ENCODE results near the gene PSMB7.

Gene PSMB7

DNA sequence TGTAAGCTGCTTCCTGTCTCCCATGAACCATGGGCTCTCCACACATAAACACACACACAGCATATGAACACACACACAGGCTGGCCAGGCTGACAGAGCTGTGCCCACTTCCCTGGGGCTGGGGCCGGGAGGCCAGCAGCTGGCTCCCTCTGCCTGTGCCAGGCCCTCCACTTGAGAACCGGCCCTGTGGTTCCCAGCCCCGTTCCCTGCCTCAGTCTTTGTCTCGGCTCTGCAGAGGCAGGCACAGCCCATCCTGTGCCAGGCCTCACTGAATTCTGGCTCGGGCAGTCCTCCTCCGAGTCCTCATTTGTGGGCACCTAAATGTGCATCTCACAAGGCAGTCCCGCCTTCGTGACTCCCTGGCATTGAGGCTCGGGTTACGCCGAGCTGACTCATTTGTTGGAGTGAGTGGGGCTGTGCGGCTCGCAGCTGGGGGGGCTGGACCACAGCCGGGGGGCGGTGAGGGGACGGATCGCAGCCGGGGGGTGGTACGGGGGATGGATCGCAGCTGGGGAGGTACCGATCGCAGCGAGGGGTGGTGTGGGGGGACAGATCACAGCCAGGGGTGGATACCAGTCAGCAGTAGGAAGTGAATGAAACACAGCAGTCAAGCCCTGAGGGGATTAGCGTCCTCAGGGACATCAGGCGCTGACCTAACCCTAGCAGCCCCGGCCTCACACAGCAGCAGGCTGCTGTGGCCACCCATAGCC, 72.3 kb downstream of the PSMB7 start:
- Histone ChIP-seq H3K9ac (ENCODE audit: low read length) (no peak overlapping the region), H3K4me1 (ENCODE audit: control insufficient read depth, insufficient read depth, low read length) (no peaks in the 10 kb centered on the region), H3K4me3 (ENCODE audit: low read length) (no peak overlapping the region), H3K9me3 (ENCODE audit: control insufficient read depth, low read length) (no peaks in the 10 kb centered on the region), H3K36me3 (ENCODE audit: control insufficient read depth, insufficient read depth, low read length) (peaks cover 13% of the 10 kb centered on the region), H3K27me3 (ENCODE audit: control insufficient read depth, insufficient read depth, low read length) (no peaks in the 10 kb centered on the region)

GRCh38 chr9:124342402-124342775, 72.9 kb downstream of the PSMB7 start:
- Histone ChIP-seq H3K27me3 (ENCODE audit: control insufficient read depth, insufficient read depth, low read length) (no peaks in the 10 kb centered on the region), H3K4me1 (ENCODE audit: control insufficient read depth, insufficient read depth, low read length) (no peaks in the 10 kb centered on the region), H3K36me3 (ENCODE audit: control insufficient read depth, insufficient read depth, low read length) (peaks cover 18% of the 10 kb centered on the region), H3K9me3 (ENCODE audit: control insufficient read depth, low read length) (no peaks in the 10 kb centered on the region), H3K4me3 (ENCODE audit: low read length) (no peak overlapping the region), H3K9ac (ENCODE audit: low read length) (no peak overlapping the region)

GRCh38 chr9:124341455-124342170, 73.6 kb downstream of the PSMB7 start:
- Histone ChIP-seq H3K36me3 (ENCODE audit: control insufficient read depth, insufficient read depth, low read length) (peaks cover 23% of the 10 kb centered on the region), H3K4me1 (ENCODE audit: control insufficient read depth, insufficient read depth, low read length) (no peaks in the 10 kb centered on the region)

DNA sequence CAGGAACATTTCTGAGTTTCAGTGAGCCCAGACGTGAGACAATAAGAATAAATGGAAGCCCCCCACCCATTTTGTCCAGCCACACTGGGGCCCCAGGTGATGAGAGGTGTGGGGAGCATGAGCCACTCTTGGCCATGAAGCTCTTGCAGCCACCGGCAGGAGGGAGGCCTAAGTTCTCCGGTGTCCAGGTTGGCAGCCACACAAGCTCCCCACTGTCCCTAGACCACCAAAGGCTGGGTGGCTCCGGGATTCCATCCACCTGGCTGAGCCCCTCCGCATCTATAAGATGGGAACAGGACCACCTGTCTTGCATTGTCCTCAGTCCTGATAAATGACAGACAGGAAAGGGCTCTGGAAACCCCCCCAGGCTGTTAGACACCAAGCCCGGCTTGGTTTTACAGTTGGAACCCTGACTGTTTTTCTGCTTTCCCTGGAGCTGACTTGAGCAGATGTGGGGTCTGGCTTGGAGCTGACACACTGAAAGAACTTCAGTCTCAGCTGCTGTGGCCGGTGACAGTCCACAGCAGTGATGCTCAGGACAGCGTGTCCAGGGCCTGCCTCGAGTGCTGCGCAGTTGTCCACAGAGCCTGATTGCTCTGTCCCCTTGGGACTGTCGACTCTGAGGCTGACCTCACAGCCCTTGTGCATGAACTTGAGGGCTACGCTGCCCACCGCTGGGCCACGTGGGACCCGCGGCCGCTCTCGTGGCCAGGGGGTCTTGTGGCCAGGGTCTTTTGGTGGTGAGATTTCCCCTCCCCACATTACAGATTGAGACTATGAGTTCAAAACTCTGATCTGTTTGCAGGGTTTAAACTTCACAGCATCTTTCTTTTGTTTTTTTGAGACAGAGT, 74.8 kb downstream of the PSMB7 start:
- H3K4me3 ChIP-seq (ENCODE audit: low read length), result no peak overlapping the region
- H3K36me3 ChIP-seq (ENCODE audit: control insufficient read depth, insufficient read depth, low read length), result peaks cover 23% of the 10 kb centered on the region
- no peak overlapping the region for H3K9ac ChIP-seq (ENCODE audit: low read length)
- H3K9me3 ChIP-seq (ENCODE audit: control insufficient read depth, low read length), result no peaks in the 10 kb centered on the region
- H3K4me1 ChIP-seq (ENCODE audit: control insufficient read depth, insufficient read depth, low read length), result no peaks in the 10 kb centered on the region
- no peaks in the 10 kb centered on the region for H3K27me3 ChIP-seq (ENCODE audit: control insufficient read depth, insufficient read depth, low read length)

More at GRCh38 chr9:124341455-124342170, 73.6 kb downstream of the PSMB7 start:
- Histone ChIP-seq H3K4me3 (ENCODE audit: low read length) (no peak overlapping the region), H3K27me3 (ENCODE audit: control insufficient read depth, insufficient read depth, low read length) (no peaks in the 10 kb centered on the region), H3K9ac (ENCODE audit: low read length) (no peak overlapping the region), H3K9me3 (ENCODE audit: control insufficient read depth, low read length) (no peaks in the 10 kb centered on the region)

DNA sequence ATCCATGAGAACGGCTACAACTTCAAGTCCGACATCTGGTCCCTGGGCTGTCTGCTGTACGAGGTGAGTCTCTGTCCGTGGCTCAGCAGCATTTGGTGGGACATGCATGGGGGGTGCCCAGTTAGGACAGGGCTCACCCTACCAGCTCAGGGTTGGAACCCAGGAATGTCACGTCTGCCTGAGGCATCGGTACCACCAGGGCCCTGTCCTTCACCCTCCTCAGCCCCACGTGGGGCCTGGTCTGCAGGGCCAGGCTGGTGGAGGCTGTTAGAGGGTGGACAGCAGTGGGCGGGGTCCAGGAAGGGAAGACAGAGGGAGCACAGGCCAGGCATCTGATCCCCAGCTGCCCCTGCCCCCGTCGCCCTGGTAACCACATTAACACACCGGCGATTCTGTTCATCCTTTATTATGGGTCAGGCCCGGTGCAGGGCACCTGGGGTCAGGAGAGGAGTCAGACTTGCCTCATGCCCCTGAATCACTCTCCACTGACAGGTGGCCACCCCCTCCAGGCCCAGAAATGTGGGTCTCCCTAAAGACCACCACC, 75.6 kb downstream of the PSMB7 start:
- Histone ChIP-seq H3K36me3 (ENCODE audit: control insufficient read depth, insufficient read depth, low read length) (peaks cover 23% of the 10 kb centered on the region), H3K9me3 (ENCODE audit: control insufficient read depth, low read length) (no peaks in the 10 kb centered on the region), H3K4me3 (ENCODE audit: low read length) (no peak overlapping the region)

GRCh38 chr9:124337562-124337961, 77.7 kb downstream of the PSMB7 start:
- Histone ChIP-seq H3K36me3 (ENCODE audit: control insufficient read depth, insufficient read depth, low read length) (peaks cover 17% of the 10 kb centered on the region), H3K9ac (ENCODE audit: low read length) (no peak overlapping the region), H3K27me3 (ENCODE audit: control insufficient read depth, insufficient read depth, low read length) (no peaks in the 10 kb centered on the region), H3K4me1 (ENCODE audit: control insufficient read depth, insufficient read depth, low read length) (no peaks in the 10 kb centered on the region), H3K4me3 (ENCODE audit: low read length) (no peak overlapping the region), H3K9me3 (ENCODE audit: control insufficient read depth, low read length) (no peaks in the 10 kb centered on the region)

More for the DNA sequence above, 75.6 kb downstream of the PSMB7 start:
- Histone ChIP-seq H3K9ac (ENCODE audit: low read length) (no peak overlapping the region), H3K4me1 (ENCODE audit: control insufficient read depth, insufficient read depth, low read length) (no peaks in the 10 kb centered on the region), H3K27me3 (ENCODE audit: control insufficient read depth, insufficient read depth, low read length) (no peaks in the 10 kb centered on the region)

- Histone ChIP-seq H3K27me3 (ENCODE audit: control insufficient read depth, insufficient read depth, low read length) (no peaks in the 10 kb centered on the region), H3K4me3 (ENCODE audit: low read length) (no peak overlapping the region), H3K9me3 (ENCODE audit: control insufficient read depth, low read length) (no peaks in the 10 kb centered on the region), H3K9ac (ENCODE audit: low read length) (no peak overlapping the region), H3K4me1 (ENCODE audit: control insufficient read depth, insufficient read depth, low read length) (no peaks in the 10 kb centered on the region), H3K36me3 (ENCODE audit: control insufficient read depth, insufficient read depth, low read length) (peaks cover 10% of the 10 kb centered on the region)
Observed at GRCh38 chr9:124335320-124335707, 79.9 kb downstream of the PSMB7 start.

DNA sequence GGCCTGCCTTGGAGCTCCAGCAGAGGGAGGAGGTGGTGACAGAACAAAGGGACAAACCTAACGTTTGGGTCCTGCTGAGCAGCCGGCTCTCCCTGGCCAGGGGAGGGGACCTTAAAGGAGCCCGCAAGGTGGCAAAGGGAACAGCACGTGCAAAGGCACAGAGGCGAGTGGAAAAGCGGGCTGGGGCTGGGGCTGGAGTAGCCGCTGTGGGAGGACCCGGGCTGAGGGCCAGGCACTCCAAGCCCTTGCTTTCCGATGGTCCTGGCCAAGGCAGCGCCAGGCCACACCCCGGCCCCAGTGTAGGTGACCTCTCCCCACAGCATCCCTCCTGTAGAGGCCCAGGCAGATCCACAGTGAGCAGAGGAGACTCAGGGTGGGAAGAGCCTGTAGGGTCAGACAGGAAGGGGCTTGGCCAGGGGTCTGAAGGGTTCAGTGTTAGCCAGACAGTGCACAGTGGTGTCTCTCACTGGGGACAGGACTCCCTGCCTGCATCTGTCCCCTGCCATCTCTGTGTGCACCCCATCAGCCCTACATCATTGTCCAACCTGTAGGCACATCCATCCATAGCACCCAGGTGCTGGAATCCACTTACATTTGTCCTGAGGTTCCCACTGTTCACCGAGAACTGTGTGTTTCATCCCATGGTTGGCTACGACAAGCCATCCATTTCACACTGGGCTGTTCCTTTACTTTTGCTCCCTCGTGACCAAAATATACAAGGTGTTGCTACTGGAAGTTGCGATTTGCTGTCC, 80.5 kb downstream of the PSMB7 start:
- H3K9me3 ChIP-seq (ENCODE audit: control insufficient read depth, low read length), result no peaks in the 10 kb centered on the region
- no peak overlapping the region for H3K9ac ChIP-seq (ENCODE audit: low read length)
- peaks cover 13% of the 10 kb centered on the region for H3K36me3 ChIP-seq (ENCODE audit: control insufficient read depth, insufficient read depth, low read length)
- no peak overlapping the region for H3K4me3 ChIP-seq (ENCODE audit: low read length)
- no peaks in the 10 kb centered on the region for H3K27me3 ChIP-seq (ENCODE audit: control insufficient read depth, insufficient read depth, low read length)
- H3K4me1 ChIP-seq (ENCODE audit: control insufficient read depth, insufficient read depth, low read length), result no peaks in the 10 kb centered on the region

GRCh38 chr9:124333203-124333579, 82.1 kb downstream of the PSMB7 start:
- H3K27me3 ChIP-seq (ENCODE audit: control insufficient read depth, insufficient read depth, low read length), result no peaks in the 10 kb centered on the region
- H3K4me1 ChIP-seq (ENCODE audit: control insufficient read depth, insufficient read depth, low read length), result no peaks in the 10 kb centered on the region
- peaks cover 22% of the 10 kb centered on the region for H3K36me3 ChIP-seq (ENCODE audit: control insufficient read depth, insufficient read depth, low read length)
- no peak overlapping the region for H3K9ac ChIP-seq (ENCODE audit: low read length)
- H3K9me3 ChIP-seq (ENCODE audit: control insufficient read depth, low read length), result no peaks in the 10 kb centered on the region
- no peak overlapping the region for H3K4me3 ChIP-seq (ENCODE audit: low read length)

DNA sequence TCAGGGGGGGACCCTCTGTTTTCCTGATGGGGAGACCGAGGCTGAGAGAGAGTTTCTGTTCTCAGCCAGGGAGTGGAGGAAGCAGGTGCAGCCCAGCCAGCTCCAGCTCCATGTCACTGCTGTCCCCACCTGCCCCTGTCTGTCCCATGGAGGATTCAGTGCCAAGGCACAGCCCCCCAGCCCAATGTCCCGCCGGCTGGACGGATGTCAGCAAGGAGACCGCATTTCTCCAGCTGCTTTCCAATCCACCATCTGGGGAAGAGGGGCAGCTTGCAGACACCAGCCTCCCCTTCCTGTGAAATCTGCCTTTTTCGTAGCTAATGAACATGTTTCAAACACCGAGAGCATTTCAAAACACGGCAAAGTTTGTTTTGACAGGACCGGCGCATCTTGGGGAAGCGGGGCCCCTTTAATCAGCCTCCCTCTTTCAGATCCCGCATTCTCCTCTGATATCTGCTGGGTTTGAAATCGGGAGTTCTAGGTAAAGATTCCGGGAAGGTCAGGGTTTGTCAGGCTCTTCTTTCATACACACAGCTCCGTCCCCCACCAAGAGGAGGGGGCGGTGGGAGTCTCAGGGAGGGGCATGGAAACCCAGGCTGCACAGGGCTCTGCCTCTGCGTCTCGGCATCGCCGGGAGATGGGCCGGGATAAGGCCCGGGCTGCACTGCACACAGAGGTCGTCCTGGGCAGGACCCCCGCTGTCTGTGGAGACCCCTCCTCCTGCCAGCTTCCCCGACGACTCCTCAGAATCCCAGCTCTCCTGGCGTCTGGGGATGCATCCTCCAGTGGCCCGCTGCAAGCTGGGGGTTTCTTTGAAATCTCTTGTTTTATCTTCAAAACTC, 82.7 kb downstream of the PSMB7 start:
- Histone ChIP-seq H3K4me1 (ENCODE audit: control insufficient read depth, insufficient read depth, low read length) (no peaks in the 10 kb centered on the region), H3K9ac (ENCODE audit: low read length) (no peak overlapping the region), H3K36me3 (ENCODE audit: control insufficient read depth, insufficient read depth, low read length) (peaks cover 19% of the 10 kb centered on the region), H3K4me3 (ENCODE audit: low read length) (no peak overlapping the region), H3K27me3 (ENCODE audit: control insufficient read depth, insufficient read depth, low read length) (no peaks in the 10 kb centered on the region), H3K9me3 (ENCODE audit: control insufficient read depth, low read length) (no peaks in the 10 kb centered on the region)

- no peaks in the 10 kb centered on the region for H3K27me3 ChIP-seq (ENCODE audit: control insufficient read depth, insufficient read depth, low read length)
- no peaks in the 10 kb centered on the region for H3K9me3 ChIP-seq (ENCODE audit: control insufficient read depth, low read length)
- H3K36me3 ChIP-seq (ENCODE audit: control insufficient read depth, insufficient read depth, low read length), result peaks cover 12% of the 10 kb centered on the region
- no peak overlapping the region for H3K4me3 ChIP-seq (ENCODE audit: low read length)
- H3K4me1 ChIP-seq (ENCODE audit: control insufficient read depth, insufficient read depth, low read length), result no peaks in the 10 kb centered on the region
- H3K9ac ChIP-seq (ENCODE audit: low read length), result no peak overlapping the region
Observed at GRCh38 chr9:124331580-124331979, 83.7 kb downstream of the PSMB7 start.
